Stimulated activated CD4-positive, alpha-beta T cell treated with anti-CD3 and anti-CD28 coated beads, Interleukin-4, amount 100 ng/mL, for 4 hours (primary cell): ENCODE measurements around the gene TSPAN32.
"Not testable (repeated sequence)": the region's sequence is repeated elsewhere in the genome, so short reads cannot be mapped to it uniquely, and the experiment has no call there.

Experiments used
- DNase-seq, 2 experiments: peaks; one replicate each; pipeline ENCODE4 v3.0.0-alpha.2; 2020

TSPAN32 gene

GRCh38 chr11:2267851-2268728, 33.7 kb upstream of the TSPAN32 start:
- no peak for DNase-seq

GRCh38 chr11:2268729-2269600, 32.8 kb upstream of the TSPAN32 start:
- peak; percentile 85 to 91 for DNase-seq

- DNase-seq: peak; percentile 35 to 43
Measured at GRCh38 chr11:2269601-2270321, 32.1 kb upstream of the TSPAN32 start.

- DNase-seq: no peak
Measured at GRCh38 chr11:2270322-2271076, 31.3 kb upstream of the TSPAN32 start, which contains the start of gene ASCL2. Gene ASCL2, minus strand, starts transcription at chr11:2270588. Its CDS starts 256 bp downstream, at chr11:2270332.

GRCh38 chr11:2271077-2271326, 30.8 kb upstream of the TSPAN32 start:
- DNase-seq: peak; percentile 40 to 78

- DNase-seq: no peak
Measured at GRCh38 chr11:2271327-2272227, 30.2 kb upstream of the TSPAN32 start.

GRCh38 chr11:2272228-2272945, 29.4 kb upstream of the TSPAN32 start:
- no peak for DNase-seq

- DNase-seq: no peak
Measured at GRCh38 chr11:2272946-2273280, 28.9 kb upstream of the TSPAN32 start.

GRCh38 chr11:2273311-2273710, 28.5 kb upstream of the TSPAN32 start:
- DNase-seq: no peak

GRCh38 chr11:2273771-2274170, 28.0 kb upstream of the TSPAN32 start:
- DNase-seq: no peak

- DNase-seq: no peak
Measured at GRCh38 chr11:2275334-2276279, 26.2 kb upstream of the TSPAN32 start.

GRCh38 chr11:2276280-2277007, 25.4 kb upstream of the TSPAN32 start:
- no peak for DNase-seq

GRCh38 chr11:2277008-2277346, 24.8 kb upstream of the TSPAN32 start:
- DNase-seq: no peak

- DNase-seq: no peak
Measured at GRCh38 chr11:2277933-2278523, 23.8 kb upstream of the TSPAN32 start.

GRCh38 chr11:2280208-2280607, 21.6 kb upstream of the TSPAN32 start:
- no peak for DNase-seq

GRCh38 chr11:2286350-2286749, 15.5 kb upstream of the TSPAN32 start:
- not testable (repeated sequence) for DNase-seq

GRCh38 chr11:2287091-2287490, 14.7 kb upstream of the TSPAN32 start:
- DNase-seq: no peak

GRCh38 chr11:2289350-2289749, 12.5 kb upstream of the TSPAN32 start:
- no peak for DNase-seq

GRCh38 chr11:2289859-2290258, 12.0 kb upstream of the TSPAN32 start:
- DNase-seq: peak in 1 of 2 experiments; percentile 0
